IMR-90 (cell line): ENCODE measurements around the gene OPCML. TPM values are rescaled to one million over a fixed set of nuclear protein-coding genes. Genes with fewer than 3 reads are reported as not detected.

Experiments used
- ATAC-seq: fragments of 200-7000 bp; cut with Tn5 transposase; 2 replicates; pipeline ENCODE4 v1.9.1; 2020; ENCODE audit warnings: low read depth, mild to moderate bottlenecking, moderate library complexity
- BruUV-seq: library from RNA; stranded (reverse); fragments of 400-500 nt; replicated peaks from 2 replicates; lab custom pipeline; 2021; lab: Mats Ljungman, UMichigan
- CTCF ChIA-PET: fragments of 300-600 bp; formaldehyde crosslinking; extraction: SDS; loops from one replicate; lab custom pipeline; 2021; ENCODE audit warnings: antibody characterized with exemption; lab: Yijun Ruan, JAX
- POLR2A ChIA-PET: fragments of 300-600 bp; sonication (Branson Sonifier 250); formaldehyde crosslinking; loops from one replicate; lab custom pipeline; 2022; ENCODE audit warnings: antibody characterized with exemption; ENCODE audit not compliant: unreplicated experiment; lab: Charles Lee
- DNase-seq: peaks from one replicate; pipeline ENCODE4 v3.0.0; 2013
- H2AFZ ChIP-seq: replicated peaks from 2 replicates; pipeline ENCODE3; 2013; ENCODE audit warnings: low read length, mild to moderate bottlenecking; ENCODE audit not compliant: poor library complexity
- H2AK5ac ChIP-seq: 2 replicates; pipeline ENCODE4 v1.6.1; 2013; ENCODE audit warnings: low read depth, low read length, inconsistent platforms
- H2AK9ac ChIP-seq: replicated peaks from 2 replicates; pipeline ENCODE3; 2013; ENCODE audit warnings: mild to moderate bottlenecking, low read depth, low read length, moderate library complexity; ENCODE audit not compliant: poor library complexity
- H2BK120ac ChIP-seq: 2 replicates; pipeline ENCODE4 v1.6.1; 2013; ENCODE audit warnings: low read depth, low read length, inconsistent platforms
- H2BK15ac ChIP-seq: 3 replicates; pipeline ENCODE4 v1.6.1; 2013; ENCODE audit warnings: low read depth, low read length, inconsistent platforms
- H2BK20ac ChIP-seq: 2 replicates; pipeline ENCODE4 v1.6.1; 2013; ENCODE audit warnings: low read depth, mild to moderate bottlenecking, inconsistent platforms, low read length, moderate library complexity
- H2BK5ac ChIP-seq: 2 replicates; pipeline ENCODE4 v1.6.1; 2013; ENCODE audit warnings: mild to moderate bottlenecking, low read depth, low read length, inconsistent platforms; ENCODE audit not compliant: poor library complexity, severe bottlenecking
- H3K14ac ChIP-seq: replicated peaks from 2 replicates; pipeline ENCODE4 v1.6.1; 2013; ENCODE audit warnings: low read depth, low read length, inconsistent platforms
- H3K18ac ChIP-seq: 2 replicates; pipeline ENCODE4 v1.6.1; 2013; ENCODE audit warnings: low read depth, low read length, control low read depth
- H3K23ac ChIP-seq: 2 replicates; pipeline ENCODE4 v1.6.1; 2013; ENCODE audit warnings: low read depth, low read length, inconsistent platforms
- H3K27ac ChIP-seq: 2 replicates; pipeline ENCODE4 v1.5.1; 2013; ENCODE audit warnings: mild to moderate bottlenecking, control low read depth, low read length; ENCODE audit not compliant: insufficient read depth
- H3K27me3 ChIP-seq: 2 replicates; pipeline ENCODE4 v1.6.1; 2013; ENCODE audit warnings: low read length; ENCODE audit not compliant: control insufficient read depth, insufficient read depth
- H3K36me3 ChIP-seq: 2 replicates; pipeline ENCODE4 v1.6.1; 2013; ENCODE audit warnings: low read length, mixed read lengths; ENCODE audit not compliant: control insufficient read depth, insufficient read depth
- H3K4ac ChIP-seq: 2 replicates; pipeline ENCODE4 v1.6.1; 2013; ENCODE audit warnings: low read depth, low read length, inconsistent platforms
- H3K4me1 ChIP-seq: 2 replicates; pipeline ENCODE4 v1.6.1; 2013; ENCODE audit warnings: low read length, mixed read lengths; ENCODE audit not compliant: control insufficient read depth, insufficient read depth
- H3K4me2 ChIP-seq: 2 replicates; pipeline ENCODE4 v1.6.1; 2013; ENCODE audit warnings: low read depth, mild to moderate bottlenecking, control low read depth, low read length, moderate library complexity
- H3K4me3 ChIP-seq: 2 replicates; pipeline ENCODE4 v1.5.1; 2013; ENCODE audit warnings: low read depth, mild to moderate bottlenecking, control low read depth, low read length, moderate library complexity; ENCODE audit not compliant: insufficient read depth
- H3K56ac ChIP-seq: 2 replicates; pipeline ENCODE4 v1.6.1; 2013; ENCODE audit warnings: low read length, inconsistent platforms; ENCODE audit not compliant: insufficient read depth; ENCODE audit errors: extremely low read depth
- H3K79me1 ChIP-seq, 2 experiments: 2 replicates each; pipeline ENCODE4 v1.6.1; 2013; ENCODE audit warnings: low read length in 2 of 2, inconsistent platforms in 1 of 2, low read depth in 1 of 2
- H3K9ac ChIP-seq: 2 replicates; pipeline ENCODE4 v1.6.1; 2013; ENCODE audit warnings: low read depth, low read length, control low read depth
- H3K9me1 ChIP-seq: 2 replicates; pipeline ENCODE4 v1.6.1; 2013; ENCODE audit warnings: low read length, inconsistent platforms; ENCODE audit not compliant: insufficient read depth
- H3K9me3 ChIP-seq: 2 replicates; pipeline ENCODE4 v1.6.1; 2013; ENCODE audit warnings: low read length; ENCODE audit not compliant: control insufficient read depth, insufficient read depth
- H4K20me1 ChIP-seq: 2 replicates; pipeline ENCODE4 v1.6.1; 2013; ENCODE audit warnings: low read length, inconsistent platforms; ENCODE audit not compliant: insufficient read depth
- H4K5ac ChIP-seq: 2 replicates; pipeline ENCODE4 v1.6.1; 2013; ENCODE audit warnings: mild to moderate bottlenecking, low read depth, low read length, control low read depth
- H4K8ac ChIP-seq, 2 experiments: 2 replicates each; pipeline ENCODE4 v1.6.1; 2013; ENCODE audit warnings: low read depth in 2 of 2, low read length in 2 of 2, control low read depth in 1 of 2, inconsistent platforms in 1 of 2
- H4K91ac ChIP-seq: 2 replicates; pipeline ENCODE4 v1.6.1; 2013; ENCODE audit warnings: low read depth, low read length, inconsistent platforms; ENCODE audit not compliant: insufficient read depth
- CHD1 ChIP-seq: IDR thresholded peaks from 2 replicates; pipeline ENCODE4 v1.6.1; 2012; ENCODE audit warnings: low read depth, low read length, improper control_type of control experiment
- MAZ ChIP-seq: IDR thresholded peaks from 2 replicates; pipeline ENCODE4 v1.6.1; 2012; ENCODE audit warnings: low read depth, mild to moderate bottlenecking, low read length, improper control_type of control experiment, moderate library complexity, borderline replicate concordance
- POLR2A ChIP-seq: IDR thresholded peaks from 2 replicates; pipeline ENCODE4 v1.6.1; 2012; ENCODE audit warnings: mild to moderate bottlenecking, low read depth, low read length
- RAD21 ChIP-seq: IDR thresholded peaks from 2 replicates; pipeline ENCODE4 v1.6.1; 2012; ENCODE audit warnings: low read length, improper control_type of control experiment
- RCOR1 ChIP-seq: IDR thresholded peaks from 2 replicates; pipeline ENCODE4 v1.6.1; 2012; ENCODE audit warnings: mild to moderate bottlenecking, low read length, improper control_type of control experiment; ENCODE audit not compliant: insufficient replicate concordance
- SMC3 ChIP-seq: fragments of 150-350 bp; IDR thresholded peaks from 2 replicates; pipeline ENCODE4 v1.6.1; 2016; ENCODE audit warnings: low read depth, mild to moderate bottlenecking, antibody characterized with exemption, low read length, moderate library complexity
- WGBS, 2 experiments: methylation state at CpG; one replicate each; pipeline versions ENCODE4 v1.1.5 to v1.1.7; 2013; ENCODE audit warnings: missing lambda C conversion rate in 2 of 2; ENCODE audit not compliant: insufficient read length in 1 of 2; ENCODE audit errors: extremely low coverage in 2 of 2; 5-methylcytosine and 5-hydroxymethylcytosine counted together
- dilution Hi-C: fragments of 300-500 bp; cut with HindIII; formaldehyde crosslinking; loops from one replicate; pipeline ENCODE4 v1.14.3; 2018; ENCODE audit warnings: low sequenced_read_pairs; ENCODE audit not compliant: unreplicated experiment
- in situ Hi-C: fragments of 300-500 bp; cut with MboI; formaldehyde crosslinking; loops from 3 replicates; pipeline ENCODE4 v1.14.3; 2019; ENCODE audit warnings: low sequenced_read_pairs, inconsistent platforms, mixed read lengths
- intact Hi-C: fragments of 100-400 bp; cut with micrococcal nuclease; formaldehyde crosslinking; loops from 2 replicates; pipeline ENCODE4 v1.10.0; 2022
- polyA plus RNA-seq, 3 experiments: library from polyadenylated mRNA; depleted of rRNA; stranded (reverse); fragments of >200 nt; gene quantifications; 2 replicates each; pipeline ENCODE4 v1.2.3, GENCODE V29; 2012; ENCODE audit warnings: low replicate concordance in 1 of 3
- total RNA-seq: library from RNA; depleted of rRNA; stranded (reverse); fragments of >200 nt; gene quantifications from 2 replicates; pipeline ENCODE4 v1.2.3, GENCODE V29; 2012
- TF ChIP-seq, protein P1 (sequence below): conservative IDR thresholded peaks from 2 replicates; pipeline ENCODE4 v1.5.1; 2012; ENCODE audit warnings: mild to moderate bottlenecking, low read depth, low read length, improper control_type of control experiment

OPCML gene
- total and polyA plus RNA-seq, 2 of the 4 experiments (the other 2 are of a cell fraction) = under 0.01 to 2.6 TPM

DNA sequence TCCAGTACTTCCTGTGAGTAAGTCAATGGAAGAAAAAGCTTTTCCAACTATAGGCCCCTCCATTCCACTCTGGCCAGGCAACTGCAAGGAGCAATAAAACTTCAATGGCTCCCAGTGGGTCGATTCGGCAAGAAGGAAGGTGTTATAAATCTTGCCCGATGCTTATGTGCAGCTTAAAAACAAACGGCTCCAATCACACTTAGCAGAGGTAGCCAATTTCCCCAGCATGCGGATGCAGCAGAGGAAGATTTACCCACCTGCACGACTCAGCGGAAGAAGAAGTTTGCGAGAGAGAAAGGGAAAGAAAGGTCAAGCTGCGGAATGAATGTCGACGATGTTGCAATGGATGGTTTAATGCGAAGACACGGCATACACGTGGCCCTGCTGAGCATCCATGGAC lies 141.5 kb downstream of the OPCML start:
- Histone ChIP-seq H3K14ac (no peak overlapping the region), H2BK20ac (no peak overlapping the region), H2BK5ac (no peak overlapping the region), H3K9me1 (no peaks in the 10 kb centered on the region), H4K5ac (no peak overlapping the region), H3K9ac (no peak overlapping the region), H3K4me3 (no peak overlapping the region), H4K20me1 (no peaks in the 10 kb centered on the region), H3K27me3 (no peaks in the 10 kb centered on the region), H2AFZ (no peak overlapping the region), H2BK120ac (no peak overlapping the region), H4K91ac (no peak overlapping the region), H2BK15ac (no peak overlapping the region), H2AK9ac (no peak overlapping the region), H2AK5ac (no peak overlapping the region), H3K18ac (no peak overlapping the region), H4K8ac (no peak overlapping the region), H3K79me1 (no peaks in the 10 kb centered on the region), H3K36me3 (no peaks in the 10 kb centered on the region), H3K23ac (no peak overlapping the region), H3K56ac (no peak overlapping the region), H3K4me2 (no peak overlapping the region), H3K9me3 (peaks cover 22% of the 10 kb centered on the region), H3K4ac (no peak overlapping the region), H3K4me1 (no peaks in the 10 kb centered on the region), H3K27ac (no peak overlapping the region)
- TF ChIP-seq POLR2A = no peak
- TF ChIP-seq CHD1 = no peak
- TF ChIP-seq, protein P1, sequence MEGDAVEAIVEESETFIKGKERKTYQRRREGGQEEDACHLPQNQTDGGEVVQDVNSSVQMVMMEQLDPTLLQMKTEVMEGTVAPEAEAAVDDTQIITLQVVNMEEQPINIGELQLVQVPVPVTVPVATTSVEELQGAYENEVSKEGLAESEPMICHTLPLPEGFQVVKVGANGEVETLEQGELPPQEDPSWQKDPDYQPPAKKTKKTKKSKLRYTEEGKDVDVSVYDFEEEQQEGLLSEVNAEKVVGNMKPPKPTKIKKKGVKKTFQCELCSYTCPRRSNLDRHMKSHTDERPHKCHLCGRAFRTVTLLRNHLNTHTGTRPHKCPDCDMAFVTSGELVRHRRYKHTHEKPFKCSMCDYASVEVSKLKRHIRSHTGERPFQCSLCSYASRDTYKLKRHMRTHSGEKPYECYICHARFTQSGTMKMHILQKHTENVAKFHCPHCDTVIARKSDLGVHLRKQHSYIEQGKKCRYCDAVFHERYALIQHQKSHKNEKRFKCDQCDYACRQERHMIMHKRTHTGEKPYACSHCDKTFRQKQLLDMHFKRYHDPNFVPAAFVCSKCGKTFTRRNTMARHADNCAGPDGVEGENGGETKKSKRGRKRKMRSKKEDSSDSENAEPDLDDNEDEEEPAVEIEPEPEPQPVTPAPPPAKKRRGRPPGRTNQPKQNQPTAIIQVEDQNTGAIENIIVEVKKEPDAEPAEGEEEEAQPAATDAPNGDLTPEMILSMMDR = no peak
- no peak for TF ChIP-seq RAD21
- TF ChIP-seq SMC3 = no peak
- TF ChIP-seq RCOR1 = no peak
- no peak for TF ChIP-seq MAZ
- in situ Hi-C loops (no loop called here), intact Hi-C loops (no loop called here), dilution Hi-C loops (no loop called here)
- ATAC-seq (no peak), DNase-seq (no peak)
- POLR2A ChIA-PET = no interaction called here
- CTCF ChIA-PET = interaction anchor here (0.6 kb wide), 1 partner anchor 54 kb away, joined by 3 read pairs; no protein-coding TSS in a partner anchor
- 84% methylated on average over 11 of the region's 14 CpGs; no CpG with 5 or more reads in 1 of the 2 experiments for WGBS, 2 experiments
- no TSS peak for BruUV-seq
